ENCODE measurements around the gene CDC25A. TPM values are rescaled to one million over a fixed set of nuclear protein-coding genes. Genes with fewer than 3 reads are reported as not detected.

The CDC25A gene
- total RNA-seq, 2 donors from 2014 or later, result 5.3 to 23.7 TPM

DNA sequence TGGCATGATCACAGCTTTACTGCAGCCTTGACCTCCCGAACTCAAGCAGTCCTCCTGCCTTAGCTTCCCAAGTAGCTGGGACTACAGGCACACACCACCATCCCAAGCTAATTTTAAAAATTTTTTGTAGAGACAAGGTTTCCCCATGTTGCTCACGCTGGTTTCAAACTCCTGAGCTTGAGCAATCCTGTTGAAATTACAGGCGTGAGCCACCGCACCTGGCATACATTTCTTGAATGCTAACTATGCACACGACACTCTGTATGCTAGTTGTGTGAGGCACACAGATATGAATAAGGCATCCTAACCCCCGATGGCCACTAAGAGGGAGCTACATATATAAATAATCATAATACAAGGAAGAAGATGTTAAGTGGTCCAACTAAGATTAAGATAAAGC, 64.9 kb downstream of the CDC25A start:
- TF ChIP-seq, protein P1, sequence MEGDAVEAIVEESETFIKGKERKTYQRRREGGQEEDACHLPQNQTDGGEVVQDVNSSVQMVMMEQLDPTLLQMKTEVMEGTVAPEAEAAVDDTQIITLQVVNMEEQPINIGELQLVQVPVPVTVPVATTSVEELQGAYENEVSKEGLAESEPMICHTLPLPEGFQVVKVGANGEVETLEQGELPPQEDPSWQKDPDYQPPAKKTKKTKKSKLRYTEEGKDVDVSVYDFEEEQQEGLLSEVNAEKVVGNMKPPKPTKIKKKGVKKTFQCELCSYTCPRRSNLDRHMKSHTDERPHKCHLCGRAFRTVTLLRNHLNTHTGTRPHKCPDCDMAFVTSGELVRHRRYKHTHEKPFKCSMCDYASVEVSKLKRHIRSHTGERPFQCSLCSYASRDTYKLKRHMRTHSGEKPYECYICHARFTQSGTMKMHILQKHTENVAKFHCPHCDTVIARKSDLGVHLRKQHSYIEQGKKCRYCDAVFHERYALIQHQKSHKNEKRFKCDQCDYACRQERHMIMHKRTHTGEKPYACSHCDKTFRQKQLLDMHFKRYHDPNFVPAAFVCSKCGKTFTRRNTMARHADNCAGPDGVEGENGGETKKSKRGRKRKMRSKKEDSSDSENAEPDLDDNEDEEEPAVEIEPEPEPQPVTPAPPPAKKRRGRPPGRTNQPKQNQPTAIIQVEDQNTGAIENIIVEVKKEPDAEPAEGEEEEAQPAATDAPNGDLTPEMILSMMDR (IDR thresholded peaks at IDR 0.05), result no peak

GRCh38 chr3:48122504-48122903, 65.7 kb downstream of the CDC25A start:
- H3K9ac ChIP-seq (ENCODE audit: low read depth in 2 of 2, low read length in 2 of 2), result no peak overlapping the region
- no peak overlapping the region for H3K27ac ChIP-seq
- intact Hi-C loops (cut with DNase I), result no loop called here
- H3K9me3 ChIP-seq, result no peaks in the 10 kb centered on the region
- TF ChIP-seq, protein P1 (IDR thresholded peaks at IDR 0.05), result no peak
- no peaks in the 10 kb centered on the region for H3K27me3 ChIP-seq
- H3K4me1 ChIP-seq, result no peaks in the 10 kb centered on the region
- no peak for DNase-seq
- H3K36me3 ChIP-seq, result no peaks in the 10 kb centered on the region
- H3K4me3 ChIP-seq, result no peak overlapping the region

More for the DNA sequence above, 64.9 kb downstream of the CDC25A start:
- Histone ChIP-seq H3K9me3 (no peaks in the 10 kb centered on the region), H3K27ac (no peak overlapping the region), H3K36me3 (no peaks in the 10 kb centered on the region), H3K4me1 (no peaks in the 10 kb centered on the region), H3K27me3 (no peaks in the 10 kb centered on the region), H3K4me3 (no peak overlapping the region), H3K9ac (ENCODE audit: low read depth in 2 of 2, low read length in 2 of 2) (no peak overlapping the region)
- DNase-seq, result no peak
- intact Hi-C loops (cut with DNase I), result no loop called here

DNA sequence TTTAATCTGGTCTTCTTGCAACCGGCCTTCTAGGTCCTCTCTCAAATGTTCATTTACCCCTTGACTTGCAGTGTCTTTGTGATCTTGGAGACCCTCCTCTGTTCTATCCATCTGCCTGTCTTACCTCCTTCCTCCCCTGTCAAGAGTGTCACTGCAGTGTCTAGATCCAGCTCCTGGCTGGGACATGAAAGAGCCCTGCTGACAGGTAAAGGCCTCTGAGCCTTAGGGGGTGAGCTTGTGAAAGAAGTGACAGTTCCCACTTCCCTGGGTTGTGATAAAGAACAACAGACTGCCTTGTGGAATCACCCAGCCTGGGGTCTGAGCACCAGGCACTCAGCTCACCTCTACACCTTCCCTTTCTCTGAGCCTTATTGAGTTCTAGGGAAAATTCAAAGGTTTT, 68.0 kb downstream of the CDC25A start:
- Histone ChIP-seq H3K4me1 (no peaks in the 10 kb centered on the region), H3K27me3 (no peaks in the 10 kb centered on the region), H3K9ac (ENCODE audit: low read depth in 2 of 2, low read length in 2 of 2) (no peak overlapping the region), H3K4me3 (no peak overlapping the region), H3K9me3 (no peaks in the 10 kb centered on the region), H3K36me3 (no peaks in the 10 kb centered on the region), H3K27ac (no peak overlapping the region)
- intact Hi-C loops (cut with DNase I), result no loop called here
- TF ChIP-seq, protein P1 (IDR thresholded peaks at IDR 0.05), result no peak
- DNase-seq, result no peak

DNA sequence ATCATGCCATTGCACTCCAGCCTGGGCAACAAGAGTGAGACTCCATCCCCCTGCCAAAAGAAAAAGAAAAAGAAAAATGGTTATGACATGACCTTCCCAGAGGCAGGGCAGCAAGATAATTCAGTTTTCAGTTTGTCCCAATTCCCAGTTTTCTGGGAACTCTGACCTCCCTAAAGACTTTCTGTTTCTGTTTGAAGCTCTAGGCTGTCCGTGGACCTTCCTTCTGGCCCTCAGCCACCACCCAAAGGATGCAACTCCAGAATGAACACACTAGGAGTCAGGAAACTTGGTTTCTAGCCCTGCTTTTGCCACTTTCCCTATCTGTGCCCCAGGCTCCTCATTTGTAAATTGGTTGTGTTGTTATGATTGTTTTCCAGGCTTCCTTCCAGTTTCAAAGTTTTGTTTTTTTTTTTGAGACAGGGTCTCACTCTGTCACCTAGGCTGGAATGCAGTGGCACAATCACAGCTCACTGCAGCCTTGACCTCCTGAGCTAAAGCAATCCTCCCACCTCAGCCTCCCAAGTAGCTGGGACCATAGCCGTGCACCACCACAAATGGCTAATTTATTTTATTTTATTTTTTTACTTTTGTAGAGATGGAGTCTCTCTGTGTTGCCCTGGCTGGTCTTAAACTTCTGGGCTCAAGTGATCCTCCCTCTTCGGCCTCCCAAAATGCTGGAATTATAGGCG, 68.6 kb downstream of the CDC25A start:
- no peaks in the 10 kb centered on the region for H3K27me3 ChIP-seq
- H3K9me3 ChIP-seq, result no peaks in the 10 kb centered on the region
- H3K9ac ChIP-seq (ENCODE audit: low read depth in 2 of 2, low read length in 2 of 2), result no peak overlapping the region
- no peaks in the 10 kb centered on the region for H3K4me1 ChIP-seq
- peak; percentile 27 for DNase-seq
- H3K4me3 ChIP-seq, result no peak overlapping the region
- TF ChIP-seq, protein P1 (IDR thresholded peaks at IDR 0.05), result no peak
- intact Hi-C loops (cut with DNase I), result no loop called here
- H3K36me3 ChIP-seq, result no peaks in the 10 kb centered on the region
- no peak overlapping the region for H3K27ac ChIP-seq

- no peak for DNase-seq
- Histone ChIP-seq H3K4me3 (no peak overlapping the region), H3K9ac (ENCODE audit: low read depth in 2 of 2, low read length in 2 of 2) (no peak overlapping the region), H3K27ac (no peak overlapping the region), H3K4me1 (no peaks in the 10 kb centered on the region), H3K9me3 (no peaks in the 10 kb centered on the region), H3K27me3 (no peaks in the 10 kb centered on the region), H3K36me3 (no peaks in the 10 kb centered on the region)
- TF ChIP-seq, protein P1 (IDR thresholded peaks at IDR 0.05), result no peak
- intact Hi-C loops (cut with DNase I), result no loop called here
These were observed 69.3 kb downstream of the CDC25A start for GRCh38 chr3:48118928-48119327.
